HG02840 (cell line): Measurements from ENCODE around the gene ATOH7.

Experiments
- ATAC-seq: cut with Tn5 transposase; IDR thresholded peaks from one replicate; pipeline ENCODE4 v1.9.1; 2021; ENCODE audit warnings: mild to moderate bottlenecking, moderate library complexity, moderate number of reproducible peaks; ENCODE audit not compliant: unreplicated experiment, low FRiP score

The ATOH7 gene

GRCh38 chr10:68185085-68185484, 46.8 kb downstream of the ATOH7 start:
- ATAC-seq, result no peak

- ATAC-seq, result no peak
Measured at GRCh38 chr10:68184546-68184945, 47.4 kb downstream of the ATOH7 start.
